GM18858 (cell line): ENCODE measurements around the gene NSUN6.
"Not testable (repeated sequence)": the region's sequence is repeated elsewhere in the genome, so short reads cannot be mapped to it uniquely, and the experiment has no call there.

Experiments
- ATAC-seq: cut with Tn5 transposase; IDR thresholded peaks from one replicate; pipeline ENCODE4 v1.9.1; 2021; ENCODE audit not compliant: unreplicated experiment

NSUN6 gene

GRCh38 chr10:18659819-18660535, 8.6 kb upstream of the NSUN6 start:
- ATAC-seq, result peak; percentile 19

GRCh38 chr10:18659125-18659818, 7.9 kb upstream of the NSUN6 start, which contains the start of gene ARL5B:
Gene ARL5B, plus strand, starts transcription at chr10:18659431. Its CDS starts 207 bp downstream, at chr10:18659638.
- peak; percentile 53 for ATAC-seq

GRCh38 chr10:18658271-18659124, 7.1 kb upstream of the NSUN6 start:
- peak; percentile 0 for ATAC-seq

- ATAC-seq, result no peak
These were observed 5.3 kb upstream of the NSUN6 start for GRCh38 chr10:18656724-18657123.

GRCh38 chr10:18653112-18653511, 1.7 kb upstream of the NSUN6 start:
- no peak for ATAC-seq

GRCh38 chr10:18650404-18650997, 886 bp downstream of the NSUN6 start:
- no peak for ATAC-seq

GRCh38 chr10:18649364-18649959, 1.9 kb downstream of the NSUN6 start:
- no peak for ATAC-seq

- ATAC-seq, result no peak
These were observed 3.4 kb downstream of the NSUN6 start for GRCh38 chr10:18647945-18648344.

- no peak for ATAC-seq
These were observed 4.2 kb downstream of the NSUN6 start for GRCh38 chr10:18647151-18647550.

GRCh38 chr10:18639719-18640118, 11.7 kb downstream of the NSUN6 start:
- ATAC-seq, result not testable (repeated sequence)

- ATAC-seq, result not testable (repeated sequence)
These were observed 14.0 kb downstream of the NSUN6 start for GRCh38 chr10:18637400-18637799.

GRCh38 chr10:18635995-18636394, 15.4 kb downstream of the NSUN6 start:
- ATAC-seq, result no peak

- ATAC-seq, result not testable (repeated sequence)
These were observed 18.9 kb downstream of the NSUN6 start for GRCh38 chr10:18632500-18632899.

- ATAC-seq, result not testable (repeated sequence)
These were observed 23.9 kb downstream of the NSUN6 start for GRCh38 chr10:18627452-18628018.

- no peak for ATAC-seq
These were observed 25.5 kb downstream of the NSUN6 start for GRCh38 chr10:18625886-18626285.

- not testable (repeated sequence) for ATAC-seq
These were observed 27.7 kb downstream of the NSUN6 start for GRCh38 chr10:18623671-18624070.

GRCh38 chr10:18620856-18621255, 30.5 kb downstream of the NSUN6 start:
- no peak for ATAC-seq

- ATAC-seq, result no peak
These were observed 32.4 kb downstream of the NSUN6 start for GRCh38 chr10:18619016-18619415.

- ATAC-seq, result no peak
These were observed 35.0 kb downstream of the NSUN6 start for GRCh38 chr10:18616337-18616736.

GRCh38 chr10:18615618-18616017, 35.8 kb downstream of the NSUN6 start:
- ATAC-seq, result no peak
